ENCODE data around the gene EIF4ENIF1. TPM values are rescaled to one million over a fixed set of nuclear protein-coding genes. Genes with fewer than 3 reads are reported as not detected.

The EIF4ENIF1 gene
- total RNA-seq, 1 donor from 2014 or later, result 48.1 TPM

DNA sequence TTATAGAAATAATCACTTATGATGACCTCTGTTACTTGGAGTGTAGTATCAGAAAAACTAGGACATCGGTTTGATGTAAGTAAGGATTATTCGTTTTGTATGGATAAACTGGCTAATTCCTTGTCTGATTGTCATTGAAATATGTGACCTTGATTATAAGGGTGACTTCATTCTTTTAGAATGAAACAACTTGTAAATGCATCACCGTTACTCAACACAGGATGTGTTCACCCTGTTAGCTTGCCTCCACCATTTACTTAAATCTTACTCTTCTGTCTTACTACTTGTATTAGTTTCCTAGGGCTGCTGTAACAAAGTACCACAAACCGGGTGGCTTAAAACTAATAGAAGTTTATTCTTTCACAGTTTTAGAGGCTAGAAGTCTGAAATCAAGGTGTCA is 14.6 kb upstream of the EIF4ENIF1 start:
- Mint-ChIP-seq H3K27me3 (ENCODE audit: low read depth) (no peaks in the 10 kb centered on the region), H3K27ac (ENCODE audit: unreplicated experiment) (no peak overlapping the region), H3K9me3 (peaks cover 3% of the 10 kb centered on the region), H3K4me3 (no peak overlapping the region), H3K4me1 (peaks cover 8% of the 10 kb centered on the region), H3K36me3 (ENCODE audit: low read depth) (peaks cover 26% of the 10 kb centered on the region)
- no peak for DNase-seq (ENCODE audit: low read depth, low spot score)
- TF ChIP-seq, protein P1, sequence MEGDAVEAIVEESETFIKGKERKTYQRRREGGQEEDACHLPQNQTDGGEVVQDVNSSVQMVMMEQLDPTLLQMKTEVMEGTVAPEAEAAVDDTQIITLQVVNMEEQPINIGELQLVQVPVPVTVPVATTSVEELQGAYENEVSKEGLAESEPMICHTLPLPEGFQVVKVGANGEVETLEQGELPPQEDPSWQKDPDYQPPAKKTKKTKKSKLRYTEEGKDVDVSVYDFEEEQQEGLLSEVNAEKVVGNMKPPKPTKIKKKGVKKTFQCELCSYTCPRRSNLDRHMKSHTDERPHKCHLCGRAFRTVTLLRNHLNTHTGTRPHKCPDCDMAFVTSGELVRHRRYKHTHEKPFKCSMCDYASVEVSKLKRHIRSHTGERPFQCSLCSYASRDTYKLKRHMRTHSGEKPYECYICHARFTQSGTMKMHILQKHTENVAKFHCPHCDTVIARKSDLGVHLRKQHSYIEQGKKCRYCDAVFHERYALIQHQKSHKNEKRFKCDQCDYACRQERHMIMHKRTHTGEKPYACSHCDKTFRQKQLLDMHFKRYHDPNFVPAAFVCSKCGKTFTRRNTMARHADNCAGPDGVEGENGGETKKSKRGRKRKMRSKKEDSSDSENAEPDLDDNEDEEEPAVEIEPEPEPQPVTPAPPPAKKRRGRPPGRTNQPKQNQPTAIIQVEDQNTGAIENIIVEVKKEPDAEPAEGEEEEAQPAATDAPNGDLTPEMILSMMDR (conservative IDR thresholded peaks at IDR 0.05), result no peak

DNA sequence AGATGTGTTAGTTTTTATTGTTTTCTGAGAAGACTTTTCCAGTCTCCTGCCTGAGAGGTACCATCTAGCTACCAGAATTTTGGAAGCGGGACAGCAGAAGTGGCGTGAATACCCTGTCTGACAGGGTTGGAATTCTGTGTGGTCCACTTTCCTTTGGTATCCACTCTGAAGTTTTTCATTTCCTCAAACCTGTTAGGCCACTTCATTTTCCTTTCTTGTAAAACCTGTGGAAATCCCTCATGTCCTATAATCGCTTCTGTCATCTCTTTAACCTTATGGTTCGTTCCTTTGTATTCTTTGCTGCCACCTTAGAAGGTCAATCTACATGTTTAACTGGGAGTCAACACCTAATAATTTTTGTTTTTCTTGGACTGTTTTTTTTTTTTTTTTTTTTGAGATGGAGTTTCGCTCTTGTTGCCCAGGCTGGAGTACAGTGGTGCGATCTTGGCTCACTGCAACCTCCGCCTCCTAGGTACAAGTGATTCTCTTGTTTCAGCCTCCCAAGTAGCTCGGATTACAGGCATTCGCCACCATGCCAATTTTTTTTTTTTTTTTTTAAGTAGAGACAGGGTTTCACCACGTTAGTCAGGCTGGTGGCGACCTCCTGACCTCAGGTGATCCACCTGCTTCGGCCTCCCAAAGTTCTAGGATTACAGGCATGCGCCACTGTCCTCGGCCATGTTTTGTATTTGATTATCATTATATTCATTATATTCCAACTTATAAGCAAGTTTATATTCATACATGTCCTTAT is 13.7 kb upstream of the EIF4ENIF1 start:
- no peak for DNase-seq (ENCODE audit: low read depth, low spot score)
- Mint-ChIP-seq H3K9me3 (peaks cover 3% of the 10 kb centered on the region), H3K27me3 (ENCODE audit: low read depth) (no peaks in the 10 kb centered on the region), H3K4me3 (no peak overlapping the region), H3K4me1 (peaks cover 8% of the 10 kb centered on the region), H3K36me3 (ENCODE audit: low read depth) (peaks cover 19% of the 10 kb centered on the region), H3K27ac (ENCODE audit: unreplicated experiment) (no peak overlapping the region)
- TF ChIP-seq, protein P1 (conservative IDR thresholded peaks at IDR 0.05), result no peak

DNA sequence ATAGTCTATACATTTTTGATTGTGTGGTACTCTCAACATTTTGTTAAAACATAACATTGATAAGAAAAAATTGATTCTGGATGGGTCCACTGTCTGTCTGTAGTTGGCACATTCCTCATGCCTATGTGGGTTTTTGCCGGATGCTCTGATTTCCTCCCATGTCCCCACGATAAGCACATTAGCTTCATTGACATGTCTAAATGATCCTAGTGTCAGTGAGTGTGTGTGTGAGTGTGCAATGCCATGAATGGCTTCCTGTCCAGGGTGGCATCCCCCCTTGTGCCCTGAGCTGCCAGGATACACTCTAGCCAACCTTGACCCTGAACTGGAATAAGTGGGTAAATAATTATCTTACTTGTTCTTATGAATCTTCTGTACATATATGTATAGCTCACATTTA is 12.1 kb upstream of the EIF4ENIF1 start:
- H3K36me3 Mint-ChIP-seq (ENCODE audit: low read depth), result peaks cover 13% of the 10 kb centered on the region
- H3K9me3 Mint-ChIP-seq, result peaks cover 4% of the 10 kb centered on the region
- peaks cover 17% of the 10 kb centered on the region for H3K4me1 Mint-ChIP-seq
- H3K27ac Mint-ChIP-seq (ENCODE audit: unreplicated experiment), result no peak overlapping the region
- peak overlapping the region; percentile 68 for H3K4me3 Mint-ChIP-seq
- no peaks in the 10 kb centered on the region for H3K27me3 Mint-ChIP-seq (ENCODE audit: low read depth)
- no peak for DNase-seq (ENCODE audit: low read depth, low spot score)
- TF ChIP-seq, protein P1 (conservative IDR thresholded peaks at IDR 0.05), result no peak

DNA sequence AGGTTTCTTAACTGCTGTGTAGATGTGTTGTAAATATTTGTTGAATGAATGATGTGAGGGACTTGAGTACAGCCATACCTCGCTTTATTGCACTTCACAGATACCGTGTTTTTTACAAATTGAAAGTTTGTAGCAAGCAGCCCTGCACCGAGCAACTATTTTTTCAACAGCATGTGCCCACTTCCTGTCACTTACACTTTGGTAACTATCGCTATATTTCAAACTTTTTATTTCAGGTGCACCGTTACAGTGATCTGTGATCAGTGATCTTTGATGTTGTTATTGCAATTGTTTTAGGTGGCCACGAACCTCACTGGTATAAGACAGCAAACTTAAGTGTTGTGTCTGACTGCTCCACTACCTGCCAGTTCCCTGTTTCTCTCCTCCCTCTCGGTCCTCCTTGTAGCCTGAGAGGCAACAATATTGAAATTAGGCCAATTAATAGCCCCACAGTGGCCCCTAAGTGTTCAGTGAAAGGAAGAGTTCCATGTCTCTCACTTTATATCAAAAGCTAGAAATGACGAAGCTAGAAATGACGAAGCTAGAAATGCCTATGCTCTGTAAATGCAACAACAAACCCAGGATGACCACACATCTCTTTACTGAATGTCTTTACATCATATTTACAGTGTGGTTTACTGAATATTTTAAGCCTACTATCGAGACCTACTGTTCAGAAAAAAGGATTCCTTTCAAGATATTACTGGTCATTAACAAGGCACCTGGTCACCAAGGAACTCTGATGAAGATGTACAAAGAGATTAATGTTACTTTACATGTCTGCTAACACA is 7.7 kb upstream of the EIF4ENIF1 start:
- H3K27me3 Mint-ChIP-seq (ENCODE audit: low read depth), result no peaks in the 10 kb centered on the region

DNA sequence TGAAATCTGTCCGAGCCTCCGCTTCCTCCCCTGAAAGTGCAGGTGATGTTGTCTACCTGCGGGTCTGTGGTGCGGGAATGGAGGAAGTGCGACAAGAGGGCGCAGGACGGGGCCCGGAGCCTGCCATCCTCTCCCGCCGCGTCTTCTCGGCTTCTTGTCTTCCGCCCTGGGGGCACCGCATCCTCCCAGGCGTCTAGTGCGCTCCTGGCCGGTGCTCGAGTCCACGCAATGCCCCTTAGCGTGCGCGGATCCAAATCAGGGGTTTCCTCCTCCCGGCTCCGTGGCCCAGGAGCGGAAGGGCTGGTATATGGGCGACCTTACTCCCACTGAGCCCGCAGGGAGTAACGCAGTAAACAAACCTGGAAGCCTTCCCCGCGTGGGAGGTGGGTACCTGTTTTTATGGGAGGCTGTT is 7.1 kb upstream of the EIF4ENIF1 start:
- peak overlapping the region; percentile 19 for H3K27ac Mint-ChIP-seq (ENCODE audit: unreplicated experiment)
- H3K9me3 Mint-ChIP-seq, result peaks cover 4% of the 10 kb centered on the region
- peak overlapping the region; percentile 94 for H3K4me3 Mint-ChIP-seq
- DNase-seq (ENCODE audit: low read depth, low spot score), result no peak
- H3K36me3 Mint-ChIP-seq (ENCODE audit: low read depth), result peaks cover 7% of the 10 kb centered on the region
- peaks cover 17% of the 10 kb centered on the region for H3K4me1 Mint-ChIP-seq
- TF ChIP-seq, protein P1 (conservative IDR thresholded peaks at IDR 0.05), result no peak
- H3K27me3 Mint-ChIP-seq (ENCODE audit: low read depth), result no peaks in the 10 kb centered on the region

More for the DNA sequence above, 7.7 kb upstream of the EIF4ENIF1 start:
- Mint-ChIP-seq H3K9me3 (peaks cover 4% of the 10 kb centered on the region), H3K4me1 (peaks cover 19% of the 10 kb centered on the region), H3K27ac (ENCODE audit: unreplicated experiment) (no peak overlapping the region), H3K36me3 (ENCODE audit: low read depth) (peaks cover 9% of the 10 kb centered on the region), H3K4me3 (peak overlapping the region; percentile 94)
- TF ChIP-seq, protein P1 (conservative IDR thresholded peaks at IDR 0.05), result no peak
- DNase-seq (ENCODE audit: low read depth, low spot score), result no peak
